A549 (cell line): ENCODE data around the gene NFKBIZ. TPM values are rescaled to one million over a fixed set of nuclear protein-coding genes. Genes with fewer than 3 reads are reported as not detected.
A peak's percentile ranks its signal among the peaks of the same experiment; 100 is the strongest.

ENCODE experiments used
- ATAC-seq, 2 experiments: fragments of 200-7000 bp in 1 of 2; fragments of >200 bp in 1 of 2; cut with Nextera tagmentation in 1 of 2; cut with Tn5 transposase in 1 of 2; 3 replicates each; pipeline versions ENCODE4 v1.8.0 to v1.9.1; 2018 to 2020; ENCODE audit warnings: mild to moderate bottlenecking in 1 of 2, moderate library complexity in 1 of 2
- CTCF ChIA-PET: fragments of 300-600 bp; sonication (Branson Sonifier 250); formaldehyde crosslinking; extraction: SDS; loops from one replicate; lab custom pipeline; 2021; ENCODE audit warnings: antibody characterized with exemption, inconsistent platforms; lab: Yijun Ruan, JAX
- POLR2A ChIA-PET: fragments of 350-600 bp; formaldehyde crosslinking; extraction: SDS; loops from one replicate; lab custom pipeline; 2021; ENCODE audit warnings: antibody characterized with exemption, inconsistent platforms; lab: Yijun Ruan, JAX
- DNase-seq, 2 experiments: peaks; one replicate each; pipeline versions ENCODE4 v3.0.0 to v3.0.0-alpha.2; 2011 to 2016; ENCODE audit warnings: low read depth in 1 of 2, low spot score in 1 of 2
- FAIRE-seq: peaks from 2 replicates; lab custom pipeline; 2011; peaks lifted over from hg19 to GRCh38; lab: Jason Lieb, UNC
- H3K27ac ChIP-seq, 2 experiments: fragments of >200 bp; sonication (Bioruptor Twin); formaldehyde crosslinking; 3 replicates each; pipeline ENCODE4 v1.5.1; 2016 to 2017
- H3K4me1 ChIP-seq: fragments of >200 bp; sonication (Bioruptor Twin); formaldehyde crosslinking; 3 replicates; pipeline ENCODE4 v1.6.1; 2016
- H3K4me2 ChIP-seq: fragments of >200 bp; sonication (Bioruptor Twin); formaldehyde crosslinking; 3 replicates; pipeline ENCODE4 v1.6.1; 2016
- H3K4me3 ChIP-seq: fragments of >200 bp; sonication (Bioruptor Twin); formaldehyde crosslinking; 3 replicates; pipeline ENCODE4 v1.5.1; 2016
- H3K9me3 ChIP-seq: fragments of >200 bp; sonication (Bioruptor Twin); formaldehyde crosslinking; 3 replicates; pipeline ENCODE4 v1.6.1; 2016
- CBX8 ChIP-seq: fragments of 200-600 bp; sonication (generic); IDR thresholded peaks from 2 replicates; pipeline ENCODE4 v1.6.1; 2016
- EP300 ChIP-seq, 2 experiments: fragments of >200 bp; sonication (Bioruptor Twin); formaldehyde crosslinking; IDR thresholded peaks; 2 replicates in 1 of 2; 3 replicates in 1 of 2; pipeline ENCODE4 v1.6.1; 2016 to 2017
- ESRRA ChIP-seq: fragments of 150-350 bp; IDR thresholded peaks from 2 replicates; pipeline ENCODE4 v1.6.1; 2014; ENCODE audit warnings: mild to moderate bottlenecking, low read length, borderline replicate concordance
- FOXS1 ChIP-seq: fragments of 250-450 bp; sonication (Bioruptor Pico); IDR thresholded peaks from 2 replicates; pipeline ENCODE4 v1.5.0; 2020; ENCODE audit warnings: mild to moderate bottlenecking, moderate library complexity
- GATA3 ChIP-seq: IDR thresholded peaks from 2 replicates; pipeline ENCODE4 v1.6.1; 2012; ENCODE audit warnings: borderline replicate concordance
- HOXA7 ChIP-seq: fragments of 250-450 bp; sonication (Bioruptor Pico); IDR thresholded peaks from 2 replicates; pipeline ENCODE4 v1.5.0; 2020; ENCODE audit warnings: mild to moderate bottlenecking, moderate library complexity
- HOXB13 ChIP-seq: fragments of 250-450 bp; sonication (Bioruptor Pico); IDR thresholded peaks from 2 replicates; pipeline ENCODE4 v1.5.0; 2020; ENCODE audit warnings: low read depth, mild to moderate bottlenecking, moderate library complexity
- JUN ChIP-seq, 2 experiments: fragments of >200 bp; sonication (Bioruptor Twin); formaldehyde crosslinking; IDR thresholded peaks; 2 replicates in 1 of 2; 3 replicates in 1 of 2; pipeline ENCODE4 v1.6.1; 2016 to 2017
- JUNB ChIP-seq: fragments of >200 bp; sonication (Bioruptor Twin); formaldehyde crosslinking; IDR thresholded peaks from 2 replicates; pipeline ENCODE4 v1.6.1; 2016
- PHF8 ChIP-seq: fragments of 200-600 bp; sonication (generic); IDR thresholded peaks from 2 replicates; pipeline ENCODE4 v1.6.1; 2016; ENCODE audit warnings: low read depth, mild to moderate bottlenecking, antibody characterized with exemption, moderate library complexity, borderline replicate concordance
- RAD21 ChIP-seq, 2 experiments: fragments of >200 bp in 1 of 2; sonication (Bioruptor Twin) in 1 of 2; formaldehyde crosslinking in 1 of 2; IDR thresholded peaks in 1 of 2; conservative IDR thresholded peaks in 1 of 2; 2 replicates in 1 of 2; 3 replicates in 1 of 2; pipeline ENCODE4 v1.6.1; 2012 to 2018; ENCODE audit warnings: inconsistent platforms in 1 of 2
- RFX5 ChIP-seq: fragments of 450-650 bp; IDR thresholded peaks from 2 replicates; pipeline ENCODE4 v1.7.1; 2014; ENCODE audit warnings: antibody characterized with exemption, mild to moderate bottlenecking, moderate library complexity
- SMC3 ChIP-seq: fragments of >200 bp; sonication (Bioruptor Twin); formaldehyde crosslinking; IDR thresholded peaks from 3 replicates; pipeline ENCODE4 v1.6.1; 2018; ENCODE audit warnings: inconsistent platforms
- SREBF2 ChIP-seq: fragments of 450-650 bp; IDR thresholded peaks from 2 replicates; pipeline ENCODE4 v1.6.1; 2014; ENCODE audit warnings: mild to moderate bottlenecking, moderate library complexity
- ZFP36 ChIP-seq: fragments of 450-650 bp; IDR thresholded peaks from 2 replicates; pipeline ENCODE4 v1.6.1; 2014; ENCODE audit warnings: borderline replicate concordance; ENCODE audit not compliant: partially characterized antibody
- ZSCAN20 ChIP-seq: fragments of 250-450 bp; sonication (Bioruptor Pico); IDR thresholded peaks from 2 replicates; pipeline ENCODE4 v1.8.0; 2022; ENCODE audit warnings: mild to moderate bottlenecking, moderate library complexity
- WGBS: methylation state at CpG from one replicate; pipeline ENCODE4 v1.1.6; 2017; ENCODE audit errors: missing lambda C conversion rate; 5-methylcytosine and 5-hydroxymethylcytosine counted together
- polyA plus RNA-seq, 4 experiments: library from polyadenylated mRNA; depleted of rRNA in 3 of 4; stranded (reverse); fragments of >200 nt; fragmentation: RNase III in 1 of 4; extraction: RNeasy Plus Mini Kit Qiagen cat#74134 plus additional on column Dnase treatment in 1 of 4; gene quantifications; 2 replicates in 3 of 4; 3 replicates in 1 of 4; pipeline ENCODE4 v1.2.3, GENCODE V29; 2011 to 2017
- TF ChIP-seq, protein P1 (sequence below): IDR thresholded peaks from 2 replicates; pipeline ENCODE4 v1.6.1; 2012
- TF ChIP-seq, protein P2 (sequence below): fragments of >200 bp; sonication (Bioruptor Twin); formaldehyde crosslinking; IDR thresholded peaks from 3 replicates; pipeline ENCODE4 v1.5.1; 2016

NFKBIZ gene
- polyA plus RNA-seq, 2 of the 4 experiments (the other 2 are of a cell fraction) = 19.8 to 36.1 TPM

DNA sequence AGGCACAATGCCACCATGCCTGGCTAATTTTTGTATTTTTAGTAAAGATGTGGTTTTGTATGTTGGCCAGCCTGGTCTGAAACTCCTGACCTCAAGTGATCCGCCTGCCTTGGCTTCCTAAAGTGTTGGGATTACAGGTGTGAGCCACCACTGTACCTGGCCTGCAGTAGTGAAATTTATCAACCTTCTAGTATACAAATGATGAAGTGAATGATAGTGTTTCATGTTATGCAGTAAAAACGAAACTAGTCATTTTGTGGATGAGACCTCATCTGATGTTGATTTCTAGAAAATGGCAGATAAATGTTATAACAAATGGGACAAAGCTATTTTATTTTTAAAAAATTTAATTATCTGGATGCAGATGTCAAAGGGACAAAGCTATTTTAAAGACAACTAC, 37.4 kb upstream of the NFKBIZ start:
- WGBS = 85% methylated on average over 2 of the region's 2 CpGs
- POLR2A ChIA-PET = no interaction called here
- FAIRE-seq = no peak
- TF ChIP-seq HOXA7 (no peak), JUN (IDR thresholded peaks at IDR 0.05) (no peak), CBX8 (no peak), HOXB13 (no peak), EP300 (IDR thresholded peaks at IDR 0.05) (no peak), ZSCAN20 (CRISPR knock-in tag) (no peak), ZFP36 (no peak), PHF8 (no peak), JUNB (no peak), FOXS1 (CRISPR knock-in tag) (no peak), SMC3 (no peak)
- ATAC-seq = no peak
- Histone ChIP-seq H3K27ac (no peak overlapping the region), H3K4me2 (no peak overlapping the region), H3K9me3 (no peaks in the 10 kb centered on the region), H3K4me3 (no peak overlapping the region), H3K4me1 (peaks cover 31% of the 10 kb centered on the region)
- DNase-seq = no peak
- CTCF ChIA-PET = interaction anchor here (0.7 to 13.6 kb wide), 8 partner anchors 9 to 725 kb away, joined by 3 to 186 read pairs (median 6); no protein-coding TSS in a partner anchor

GRCh38 chr3:101812895-101813294, 36.4 kb upstream of the NFKBIZ start:
- H3K4me2 ChIP-seq = no peak overlapping the region
- no peak for FAIRE-seq
- POLR2A ChIA-PET = no interaction called here
- peak; percentile 56 to 64; a peak in 3 of 6 replicates for ATAC-seq
- H3K9me3 ChIP-seq = no peaks in the 10 kb centered on the region
- DNase-seq = no peak
- H3K27ac ChIP-seq = peak overlapping the region; percentile 34 to 58; a peak in 3 of 6 replicates
- no peak overlapping the region for H3K4me3 ChIP-seq
- CTCF ChIA-PET = interaction anchor here (0.7 to 13.6 kb wide), 9 partner anchors 9 to 726 kb away, joined by 3 to 186 read pairs (median 6); partner anchors contain the start of gene NFKBIZ
- H3K4me1 ChIP-seq = peaks cover 31% of the 10 kb centered on the region
- TF ChIP-seq RFX5 (no peak), CBX8 (no peak), SREBF2 (no peak), EP300 (IDR thresholded peaks at IDR 0.05) (no peak), GATA3 (no peak)
- TF ChIP-seq, protein P1, sequence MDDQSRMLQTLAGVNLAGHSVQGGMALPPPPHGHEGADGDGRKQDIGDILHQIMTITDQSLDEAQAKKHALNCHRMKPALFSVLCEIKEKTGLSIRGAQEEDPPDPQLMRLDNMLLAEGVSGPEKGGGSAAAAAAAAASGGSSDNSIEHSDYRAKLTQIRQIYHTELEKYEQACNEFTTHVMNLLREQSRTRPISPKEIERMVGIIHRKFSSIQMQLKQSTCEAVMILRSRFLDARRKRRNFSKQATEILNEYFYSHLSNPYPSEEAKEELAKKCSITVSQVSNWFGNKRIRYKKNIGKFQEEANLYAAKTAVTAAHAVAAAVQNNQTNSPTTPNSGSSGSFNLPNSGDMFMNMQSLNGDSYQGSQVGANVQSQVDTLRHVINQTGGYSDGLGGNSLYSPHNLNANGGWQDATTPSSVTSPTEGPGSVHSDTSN = no peak

- peak overlapping the region; percentile 23 to 24; a peak in 4 of 6 replicates for H3K27ac ChIP-seq
- H3K4me1 ChIP-seq = peaks cover 31% of the 10 kb centered on the region
- no peak overlapping the region for H3K4me3 ChIP-seq
- TF ChIP-seq SMC3 = peak; percentile 86
- TF ChIP-seq, protein P2, sequence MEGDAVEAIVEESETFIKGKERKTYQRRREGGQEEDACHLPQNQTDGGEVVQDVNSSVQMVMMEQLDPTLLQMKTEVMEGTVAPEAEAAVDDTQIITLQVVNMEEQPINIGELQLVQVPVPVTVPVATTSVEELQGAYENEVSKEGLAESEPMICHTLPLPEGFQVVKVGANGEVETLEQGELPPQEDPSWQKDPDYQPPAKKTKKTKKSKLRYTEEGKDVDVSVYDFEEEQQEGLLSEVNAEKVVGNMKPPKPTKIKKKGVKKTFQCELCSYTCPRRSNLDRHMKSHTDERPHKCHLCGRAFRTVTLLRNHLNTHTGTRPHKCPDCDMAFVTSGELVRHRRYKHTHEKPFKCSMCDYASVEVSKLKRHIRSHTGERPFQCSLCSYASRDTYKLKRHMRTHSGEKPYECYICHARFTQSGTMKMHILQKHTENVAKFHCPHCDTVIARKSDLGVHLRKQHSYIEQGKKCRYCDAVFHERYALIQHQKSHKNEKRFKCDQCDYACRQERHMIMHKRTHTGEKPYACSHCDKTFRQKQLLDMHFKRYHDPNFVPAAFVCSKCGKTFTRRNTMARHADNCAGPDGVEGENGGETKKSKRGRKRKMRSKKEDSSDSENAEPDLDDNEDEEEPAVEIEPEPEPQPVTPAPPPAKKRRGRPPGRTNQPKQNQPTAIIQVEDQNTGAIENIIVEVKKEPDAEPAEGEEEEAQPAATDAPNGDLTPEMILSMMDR = peak; percentile 82
- TF ChIP-seq ESRRA = no peak
- TF ChIP-seq, protein P1 = no peak
- peak; percentile 80 to 87 for TF ChIP-seq RAD21 (conservative IDR thresholded peaks at IDR 0.05 in 1 of 2, IDR thresholded peaks at IDR 0.05 in 1 of 2)
- no peak for TF ChIP-seq JUNB
- peak in 1 of 2 experiments; percentile 32; a peak in 2 of 6 replicates for ATAC-seq
- WGBS = 64% methylated on average over 7 of the region's 7 CpGs
- ChIA-PET POLR2A (interaction anchor here (0.7 to 1.0 kb wide), 2 partner anchors 35 to 411 kb away, joined by 3 read pairs; partner anchors contain the start of gene NFKBIZ), CTCF (interaction anchor here (0.6 to 8.9 kb wide), 23 partner anchors 8 to 733 kb away, joined by 3 to 186 read pairs (median 4); partner anchors contain the start of gene NFKBIZ)
- no peak for FAIRE-seq
- DNase-seq = peak; percentile 20 to 22
- no peaks in the 10 kb centered on the region for H3K9me3 ChIP-seq
- H3K4me2 ChIP-seq = no peak overlapping the region
Measured at GRCh38 chr3:101813817-101814440, 35.4 kb upstream of the NFKBIZ start.
